GM23338 (cell line): Measurements from ENCODE around the gene ACP3. TPM values are rescaled to one million over a fixed set of nuclear protein-coding genes. Genes with fewer than 3 reads are reported as not detected.

Source experiments
- ATAC-seq: fragments of 200-7000 bp; cut with Tn5 transposase; 3 replicates; pipeline ENCODE4 v1.9.1; 2020
- DNase-seq: peaks from one replicate; pipeline ENCODE4 v3.0.0-alpha.2; 2015; ENCODE audit warnings: low spot score
- H2AFZ ChIP-seq: fragments of 200-600 bp; sonication (generic); 2 replicates; pipeline ENCODE4 v1.8.0; 2016; ENCODE audit warnings: antibody characterized with exemption, mild to moderate bottlenecking, moderate library complexity
- H3F3A ChIP-seq: fragments of 200-600 bp; sonication (generic); replicated peaks from 2 replicates; pipeline ENCODE4 v1.8.0; 2017; ENCODE audit warnings: antibody characterized with exemption, mixed run types, low read depth
- H3K27ac ChIP-seq: fragments of 200-600 bp; sonication (generic); 2 replicates; pipeline ENCODE4 v1.6.1; 2016; ENCODE audit warnings: low read depth
- H3K27me3 ChIP-seq: fragments of 200-600 bp; sonication (generic); 2 replicates; pipeline ENCODE4 v1.8.0; 2016; ENCODE audit warnings: mild to moderate bottlenecking, mixed run types, moderate library complexity; ENCODE audit not compliant: insufficient read depth
- H3K36me3 ChIP-seq: fragments of 200-600 bp; sonication (generic); 2 replicates; pipeline ENCODE4 v1.8.0; 2016; ENCODE audit warnings: mild to moderate bottlenecking; ENCODE audit not compliant: insufficient read depth
- H3K4me1 ChIP-seq: fragments of 200-600 bp; sonication (generic); 2 replicates; pipeline ENCODE4 v1.8.0; 2016; ENCODE audit warnings: mild to moderate bottlenecking, moderate library complexity; ENCODE audit not compliant: insufficient read depth
- H3K4me2 ChIP-seq: fragments of 200-600 bp; sonication (generic); 2 replicates; pipeline ENCODE4 v1.7.1; 2017; ENCODE audit warnings: mixed run types
- H3K4me3 ChIP-seq: fragments of 200-600 bp; sonication (generic); 2 replicates; pipeline ENCODE4 v1.6.1; 2016; ENCODE audit warnings: mixed run types
- H3K79me2 ChIP-seq: fragments of 200-600 bp; sonication (generic); replicated peaks from 2 replicates; pipeline ENCODE4 v1.8.0; 2017; ENCODE audit warnings: mild to moderate bottlenecking; ENCODE audit not compliant: insufficient read depth
- H3K9me2 ChIP-seq: fragments of 200-600 bp; sonication (generic); 2 replicates; pipeline ENCODE4 v1.8.0; 2017; ENCODE audit not compliant: insufficient read depth
- H4K20me1 ChIP-seq: fragments of 200-600 bp; sonication (generic); replicated peaks from 2 replicates; pipeline ENCODE4 v1.8.0; 2017; ENCODE audit warnings: mild to moderate bottlenecking; ENCODE audit not compliant: insufficient read depth
- H3K27ac Mint-ChIP-seq: 2 replicates; pipeline ENCODE4 v1.8.0; 2020; ENCODE audit warnings: inconsistent platforms, mild to moderate bottlenecking, moderate library complexity, mixed read lengths
- H3K27me3 Mint-ChIP-seq: 3 replicates; pipeline ENCODE4 v1.8.0; 2022; ENCODE audit warnings: low read depth, mild to moderate bottlenecking, moderate library complexity, mixed read lengths, inconsistent platforms; ENCODE audit not compliant: insufficient read depth, poor library complexity
- H3K36me3 Mint-ChIP-seq: 3 replicates; pipeline ENCODE4 v1.8.0; 2021; ENCODE audit warnings: low read depth, mild to moderate bottlenecking, inconsistent platforms, moderate library complexity, mixed read lengths
- H3K4me1 Mint-ChIP-seq: 3 replicates; pipeline ENCODE4 v1.8.0; 2020; ENCODE audit warnings: mild to moderate bottlenecking, inconsistent platforms, mixed read lengths
- H3K4me3 Mint-ChIP-seq: 3 replicates; pipeline ENCODE4 v1.8.0; 2021; ENCODE audit warnings: moderate library complexity, mild to moderate bottlenecking, inconsistent platforms, mixed read lengths
- H3K9me3 Mint-ChIP-seq: 3 replicates; pipeline ENCODE4 v1.8.0; 2020; ENCODE audit warnings: moderate library complexity, mild to moderate bottlenecking, inconsistent platforms, mixed read lengths
- CREB1 ChIP-seq: fragments of 250-450 bp; sonication (Bioruptor Pico); IDR thresholded peaks from 2 replicates; pipeline ENCODE4 v1.5.0; 2020; ENCODE audit warnings: low read depth, mild to moderate bottlenecking, moderate library complexity
- CTCF ChIP-seq, 2 experiments: fragments of 200-600 bp in 1 of 2; sonication (generic) in 1 of 2; conservative IDR thresholded peaks; 2 replicates each; pipeline versions ENCODE4 v1.5.1 to v1.6.1; 2016 to 2017; ENCODE audit warnings: antibody characterized with exemption in 2 of 2, low read depth in 2 of 2, mild to moderate bottlenecking in 2 of 2, moderate library complexity in 1 of 2
- ETS1 ChIP-seq: IDR thresholded peaks from 2 replicates; pipeline ENCODE4 v1.6.1; 2016; ENCODE audit warnings: antibody characterized with exemption
- EZH2 ChIP-seq: fragments of 200-600 bp; sonication (generic); IDR thresholded peaks from one replicate; pipeline ENCODE4 v1.8.0; 2017; ENCODE audit warnings: antibody characterized with exemption, mild to moderate bottlenecking, low read depth; ENCODE audit not compliant: unreplicated experiment
- EZH2phosphoT487 ChIP-seq: fragments of 200-600 bp; sonication (generic); IDR thresholded peaks from one replicate; pipeline ENCODE4 v1.8.1; 2018; ENCODE audit warnings: antibody characterized with exemption; ENCODE audit not compliant: unreplicated experiment
- JUNB ChIP-seq: IDR thresholded peaks from one replicate; pipeline ENCODE4 v1.6.1; 2016; ENCODE audit warnings: antibody characterized with exemption; ENCODE audit not compliant: unreplicated experiment
- NANOG ChIP-seq: IDR thresholded peaks from 2 replicates; pipeline ENCODE4 v1.6.1; 2016; ENCODE audit warnings: antibody characterized with exemption, borderline replicate concordance
- POLR2AphosphoS5 ChIP-seq: IDR thresholded peaks from 2 replicates; pipeline ENCODE4 v1.6.1; 2016; ENCODE audit warnings: antibody characterized with exemption, low read depth
- STAT1 ChIP-seq: IDR thresholded peaks from one replicate; pipeline ENCODE4 v1.6.1; 2016; ENCODE audit warnings: antibody characterized with exemption; ENCODE audit not compliant: unreplicated experiment
- ZNF114 ChIP-seq: fragments of 250-450 bp; sonication (Bioruptor Pico); IDR thresholded peaks from 2 replicates; pipeline ENCODE4 v1.5.0; 2020; ENCODE audit warnings: mild to moderate bottlenecking, moderate library complexity
- ZNF331 ChIP-seq: fragments of 250-450 bp; sonication (Bioruptor Pico); IDR thresholded peaks from 2 replicates; pipeline ENCODE4 v1.5.0; 2020; ENCODE audit warnings: low read depth, mild to moderate bottlenecking, moderate library complexity
- polyA plus RNA-seq: library from polyadenylated mRNA; unstranded; fragments of >200 nt; fragmentation: Nextera tagmentation; extraction: Ambion mirVana; gene quantifications from 2 replicates; pipeline ENCODE4 v1.2.1, GENCODE V29; 2016
- total RNA-seq: library from RNA; depleted of rRNA; stranded (reverse); fragments of >200 nt; shearing (Covaris generic); gene quantifications from 2 replicates; pipeline ENCODE4 v1.2.3, GENCODE V29; 2014
- TF ChIP-seq, protein P1 (sequence below): fragments of 250-450 bp; sonication (Bioruptor Pico); IDR thresholded peaks from 2 replicates; pipeline ENCODE4 v1.5.0; 2020; ENCODE audit warnings: mild to moderate bottlenecking, moderate library complexity
- TF ChIP-seq, protein P2 (sequence below): IDR thresholded peaks from one replicate; pipeline ENCODE4 v1.6.1; 2018; ENCODE audit warnings: antibody characterized with exemption; ENCODE audit not compliant: unreplicated experiment

ACP3 gene
- total and polyA plus RNA-seq, 2 experiments from 2014 or later, result 1.1 to 3.5 TPM

GRCh38 chr3:132380920-132381319 is 63.7 kb downstream of the ACP3 start:
- Histone ChIP-seq H3K4me1 (peaks cover 4% of the 10 kb centered on the region; the same call in 1 of the 2 replicates), H3K4me3 (no peak overlapping the region), H4K20me1 (no peaks in the 10 kb centered on the region), H2AFZ (no peak overlapping the region), H3K4me2 (no peak overlapping the region), H3F3A (no peaks in the 10 kb centered on the region), H3K79me2 (no peaks in the 10 kb centered on the region; the same call in 1 of the 2 replicates), H3K27ac (no peak overlapping the region), H3K27me3 (no peaks in the 10 kb centered on the region), H3K36me3 (no peaks in the 10 kb centered on the region), H3K9me2 (no peaks in the 10 kb centered on the region; the same call in none of the 2 replicates)
- peaks cover 46% of the 10 kb centered on the region for H3K9me3 Mint-ChIP-seq
- peaks cover 8% of the 10 kb centered on the region for H3K27me3 Mint-ChIP-seq
- TF ChIP-seq STAT1 (no peak), CREB1 (CRISPR knock-in tag) (no peak), ETS1 (no peak), EZH2phosphoT487 (no peak), EZH2 (no peak), JUNB (no peak), ZNF331 (CRISPR knock-in tag) (no peak), CTCF (conservative IDR thresholded peaks at IDR 0.05; ENCODE audit: low read depth in 2 of 2) (no peak), POLR2AphosphoS5 (no peak), ZNF114 (CRISPR knock-in tag) (no peak), NANOG (no peak)
- TF ChIP-seq, protein P1, sequence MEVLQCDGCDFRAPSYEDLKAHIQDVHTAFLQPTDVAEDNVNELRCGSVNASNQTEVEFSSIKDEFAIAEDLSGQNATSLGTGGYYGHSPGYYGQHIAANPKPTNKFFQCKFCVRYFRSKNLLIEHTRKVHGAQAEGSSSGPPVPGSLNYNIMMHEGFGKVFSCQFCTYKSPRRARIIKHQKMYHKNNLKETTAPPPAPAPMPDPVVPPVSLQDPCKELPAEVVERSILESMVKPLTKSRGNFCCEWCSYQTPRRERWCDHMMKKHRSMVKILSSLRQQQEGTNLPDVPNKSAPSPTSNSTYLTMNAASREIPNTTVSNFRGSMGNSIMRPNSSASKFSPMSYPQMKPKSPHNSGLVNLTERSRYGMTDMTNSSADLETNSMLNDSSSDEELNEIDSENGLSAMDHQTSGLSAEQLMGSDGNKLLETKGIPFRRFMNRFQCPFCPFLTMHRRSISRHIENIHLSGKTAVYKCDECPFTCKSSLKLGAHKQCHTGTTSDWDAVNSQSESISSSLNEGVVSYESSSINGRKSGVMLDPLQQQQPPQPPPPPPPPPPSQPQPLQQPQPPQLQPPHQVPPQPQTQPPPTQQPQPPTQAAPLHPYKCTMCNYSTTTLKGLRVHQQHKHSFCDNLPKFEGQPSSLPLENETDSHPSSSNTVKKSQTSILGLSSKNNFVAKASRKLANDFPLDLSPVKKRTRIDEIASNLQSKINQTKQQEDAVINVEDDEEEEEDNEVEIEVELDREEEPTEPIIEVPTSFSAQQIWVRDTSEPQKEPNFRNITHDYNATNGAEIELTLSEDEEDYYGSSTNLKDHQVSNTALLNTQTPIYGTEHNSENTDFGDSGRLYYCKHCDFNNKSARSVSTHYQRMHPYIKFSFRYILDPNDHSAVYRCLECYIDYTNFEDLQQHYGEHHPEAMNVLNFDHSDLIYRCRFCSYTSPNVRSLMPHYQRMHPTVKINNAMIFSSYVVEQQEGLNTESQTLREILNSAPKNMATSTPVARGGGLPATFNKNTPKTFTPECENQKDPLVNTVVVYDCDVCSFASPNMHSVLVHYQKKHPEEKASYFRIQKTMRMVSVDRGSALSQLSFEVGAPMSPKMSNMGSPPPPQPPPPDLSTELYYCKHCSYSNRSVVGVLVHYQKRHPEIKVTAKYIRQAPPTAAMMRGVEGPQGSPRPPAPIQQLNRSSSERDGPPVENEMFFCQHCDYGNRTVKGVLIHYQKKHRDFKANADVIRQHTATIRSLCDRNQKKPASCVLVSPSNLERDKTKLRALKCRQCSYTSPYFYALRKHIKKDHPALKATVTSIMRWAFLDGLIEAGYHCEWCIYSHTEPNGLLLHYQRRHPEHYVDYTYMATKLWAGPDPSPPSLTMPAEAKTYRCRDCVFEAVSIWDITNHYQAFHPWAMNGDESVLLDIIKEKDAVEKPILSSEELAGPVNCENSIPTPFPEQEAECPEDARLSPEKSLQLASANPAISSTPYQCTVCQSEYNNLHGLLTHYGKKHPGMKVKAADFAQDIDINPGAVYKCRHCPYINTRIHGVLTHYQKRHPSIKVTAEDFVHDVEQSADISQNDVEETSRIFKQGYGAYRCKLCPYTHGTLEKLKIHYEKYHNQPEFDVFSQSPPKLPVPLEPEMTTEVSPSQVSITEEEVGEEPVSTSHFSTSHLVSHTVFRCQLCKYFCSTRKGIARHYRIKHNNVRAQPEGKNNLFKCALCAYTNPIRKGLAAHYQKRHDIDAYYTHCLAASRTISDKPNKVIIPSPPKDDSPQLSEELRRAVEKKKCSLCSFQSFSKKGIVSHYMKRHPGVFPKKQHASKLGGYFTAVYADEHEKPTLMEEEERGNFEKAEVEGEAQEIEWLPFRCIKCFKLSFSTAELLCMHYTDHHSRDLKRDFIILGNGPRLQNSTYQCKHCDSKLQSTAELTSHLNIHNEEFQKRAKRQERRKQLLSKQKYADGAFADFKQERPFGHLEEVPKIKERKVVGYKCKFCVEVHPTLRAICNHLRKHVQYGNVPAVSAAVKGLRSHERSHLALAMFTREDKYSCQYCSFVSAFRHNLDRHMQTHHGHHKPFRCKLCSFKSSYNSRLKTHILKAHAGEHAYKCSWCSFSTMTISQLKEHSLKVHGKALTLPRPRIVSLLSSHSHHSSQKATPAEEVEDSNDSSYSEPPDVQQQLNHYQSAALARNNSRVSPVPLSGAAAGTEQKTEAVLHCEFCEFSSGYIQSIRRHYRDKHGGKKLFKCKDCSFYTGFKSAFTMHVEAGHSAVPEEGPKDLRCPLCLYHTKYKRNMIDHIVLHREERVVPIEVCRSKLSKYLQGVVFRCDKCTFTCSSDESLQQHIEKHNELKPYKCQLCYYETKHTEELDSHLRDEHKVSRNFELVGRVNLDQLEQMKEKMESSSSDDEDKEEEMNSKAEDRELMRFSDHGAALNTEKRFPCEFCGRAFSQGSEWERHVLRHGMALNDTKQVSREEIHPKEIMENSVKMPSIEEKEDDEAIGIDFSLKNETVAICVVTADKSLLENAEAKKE (CRISPR knock-in tag), result no peak
- TF ChIP-seq, protein P2, sequence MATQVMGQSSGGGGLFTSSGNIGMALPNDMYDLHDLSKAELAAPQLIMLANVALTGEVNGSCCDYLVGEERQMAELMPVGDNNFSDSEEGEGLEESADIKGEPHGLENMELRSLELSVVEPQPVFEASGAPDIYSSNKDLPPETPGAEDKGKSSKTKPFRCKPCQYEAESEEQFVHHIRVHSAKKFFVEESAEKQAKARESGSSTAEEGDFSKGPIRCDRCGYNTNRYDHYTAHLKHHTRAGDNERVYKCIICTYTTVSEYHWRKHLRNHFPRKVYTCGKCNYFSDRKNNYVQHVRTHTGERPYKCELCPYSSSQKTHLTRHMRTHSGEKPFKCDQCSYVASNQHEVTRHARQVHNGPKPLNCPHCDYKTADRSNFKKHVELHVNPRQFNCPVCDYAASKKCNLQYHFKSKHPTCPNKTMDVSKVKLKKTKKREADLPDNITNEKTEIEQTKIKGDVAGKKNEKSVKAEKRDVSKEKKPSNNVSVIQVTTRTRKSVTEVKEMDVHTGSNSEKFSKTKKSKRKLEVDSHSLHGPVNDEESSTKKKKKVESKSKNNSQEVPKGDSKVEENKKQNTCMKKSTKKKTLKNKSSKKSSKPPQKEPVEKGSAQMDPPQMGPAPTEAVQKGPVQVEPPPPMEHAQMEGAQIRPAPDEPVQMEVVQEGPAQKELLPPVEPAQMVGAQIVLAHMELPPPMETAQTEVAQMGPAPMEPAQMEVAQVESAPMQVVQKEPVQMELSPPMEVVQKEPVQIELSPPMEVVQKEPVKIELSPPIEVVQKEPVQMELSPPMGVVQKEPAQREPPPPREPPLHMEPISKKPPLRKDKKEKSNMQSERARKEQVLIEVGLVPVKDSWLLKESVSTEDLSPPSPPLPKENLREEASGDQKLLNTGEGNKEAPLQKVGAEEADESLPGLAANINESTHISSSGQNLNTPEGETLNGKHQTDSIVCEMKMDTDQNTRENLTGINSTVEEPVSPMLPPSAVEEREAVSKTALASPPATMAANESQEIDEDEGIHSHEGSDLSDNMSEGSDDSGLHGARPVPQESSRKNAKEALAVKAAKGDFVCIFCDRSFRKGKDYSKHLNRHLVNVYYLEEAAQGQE, result no peak
- no peak overlapping the region for H3K4me3 Mint-ChIP-seq
- DNase-seq (no peak), ATAC-seq (no peak)
- peaks cover 41% of the 10 kb centered on the region for H3K36me3 Mint-ChIP-seq
- H3K4me1 Mint-ChIP-seq, result peaks cover 33% of the 10 kb centered on the region
- H3K27ac Mint-ChIP-seq, result no peak overlapping the region
